GM12892 (cell line): ENCODE data around the gene DNAL4.

Experiments
- DNase-seq: peaks from one replicate; pipeline ENCODE4 v3.0.0; 2011; ENCODE audit not compliant: insufficient read length
- FAIRE-seq: peaks from 2 replicates; lab custom pipeline; 2011; peaks lifted over from hg19 to GRCh38; lab: Jason Lieb, UNC
- POLR2A ChIP-seq: IDR thresholded peaks from 2 replicates; pipeline ENCODE4 v1.6.1; 2011; ENCODE audit warnings: low read depth, low read length, control low read depth
- POLR2AphosphoS5 ChIP-seq: IDR thresholded peaks from 2 replicates; pipeline ENCODE4 v1.6.1; 2011; ENCODE audit warnings: low read depth, low read length, control low read depth
- TAF1 ChIP-seq: IDR thresholded peaks from 2 replicates; pipeline ENCODE4 v1.6.1; 2011; ENCODE audit warnings: low read depth, mild to moderate bottlenecking, control low read depth, low read length, borderline replicate concordance

The DNAL4 gene

GRCh38 chr22:38776086-38776485 is 17.9 kb downstream of the DNAL4 start:
- DNase-seq = no peak
- no peak for FAIRE-seq
- TF ChIP-seq POLR2AphosphoS5 (no peak), TAF1 (no peak), POLR2A (no peak)

GRCh38 chr22:38775656-38776055 is 18.3 kb downstream of the DNAL4 start:
- TF ChIP-seq TAF1 (no peak), POLR2A (no peak), POLR2AphosphoS5 (no peak)
- FAIRE-seq = no peak
- DNase-seq = no peak

GRCh38 chr22:38774496-38775166 is 19.3 kb downstream of the DNAL4 start:
- TF ChIP-seq POLR2A (no peak), TAF1 (no peak), POLR2AphosphoS5 (no peak)
- no peak for FAIRE-seq
- no peak for DNase-seq

- DNase-seq (no peak), FAIRE-seq (no peak)
- no peak for TF ChIP-seq TAF1
- TF ChIP-seq POLR2AphosphoS5 = no peak
- no peak for TF ChIP-seq POLR2A
Measured at GRCh38 chr22:38773363-38773946, 20.5 kb downstream of the DNAL4 start.

- FAIRE-seq (no peak), DNase-seq (no peak)
- TF ChIP-seq POLR2AphosphoS5 (no peak), POLR2A (no peak), TAF1 (no peak)
Measured at GRCh38 chr22:38772623-38772873, 21.4 kb downstream of the DNAL4 start.

GRCh38 chr22:38770257-38770949 is 23.5 kb downstream of the DNAL4 start:
- TF ChIP-seq POLR2A = no peak
- no peak for TF ChIP-seq TAF1
- no peak for TF ChIP-seq POLR2AphosphoS5
- DNase-seq = no peak
- no peak for FAIRE-seq

- DNase-seq (no peak), FAIRE-seq (no peak)
- TF ChIP-seq POLR2A (no peak), POLR2AphosphoS5 (no peak), TAF1 (no peak)
Measured at GRCh38 chr22:38768036-38768435, 25.9 kb downstream of the DNAL4 start.

GRCh38 chr22:38767313-38767712 is 26.6 kb downstream of the DNAL4 start:
- TF ChIP-seq POLR2A (no peak), TAF1 (no peak), POLR2AphosphoS5 (no peak)
- FAIRE-seq = no peak
- no peak for DNase-seq

GRCh38 chr22:38766076-38766777 is 27.7 kb downstream of the DNAL4 start:
- FAIRE-seq = no peak
- no peak for TF ChIP-seq POLR2A
- no peak for TF ChIP-seq TAF1
- TF ChIP-seq POLR2AphosphoS5 = no peak
- DNase-seq = peak; percentile 63

- TF ChIP-seq TAF1 (no peak), POLR2A (no peak), POLR2AphosphoS5 (no peak)
- FAIRE-seq (no peak), DNase-seq (no peak)
Measured at GRCh38 chr22:38762551-38762983, 31.4 kb downstream of the DNAL4 start.

- TF ChIP-seq TAF1 (no peak), POLR2AphosphoS5 (no peak), POLR2A (no peak)
Measured at GRCh38 chr22:38761202-38762162, 32.5 kb downstream of the DNAL4 start.

More at GRCh38 chr22:38761202-38762162, 32.5 kb downstream of the DNAL4 start:
- no peak for DNase-seq
- FAIRE-seq = peak; percentile 81
